ENCODE measurements around the gene JARID2.

DNA sequence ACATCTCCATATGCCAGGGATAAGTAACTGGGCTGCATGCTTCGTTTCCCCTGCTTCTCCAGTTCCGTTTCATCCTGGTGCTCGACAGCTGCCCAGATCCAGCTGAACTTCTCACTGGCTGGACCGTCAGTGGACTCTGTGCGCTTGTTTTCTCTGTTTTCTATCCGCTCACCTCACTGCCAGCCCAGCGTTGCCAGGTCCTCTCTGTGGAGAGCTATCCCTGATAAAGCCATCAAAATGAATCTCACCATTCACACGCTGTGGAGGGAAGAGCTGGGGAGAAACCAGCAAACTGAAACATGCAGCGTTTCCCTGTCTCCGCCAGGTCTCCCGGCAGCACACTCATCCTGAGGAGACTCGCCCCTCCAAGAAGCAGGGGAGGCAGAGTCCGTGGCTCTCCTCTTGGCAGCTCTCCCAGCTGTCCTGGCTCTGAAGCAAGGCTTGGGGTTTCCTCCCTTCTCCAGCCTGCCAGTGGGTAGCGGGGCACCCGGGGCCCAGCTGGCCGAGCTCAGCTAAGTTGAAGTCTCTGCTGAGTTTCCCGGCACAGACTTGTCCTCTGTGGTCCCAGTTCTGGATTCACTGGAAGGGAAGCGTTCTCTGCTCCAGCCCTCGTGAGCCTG, 256.1 kb downstream of the JARID2 start:
- TF ChIP-seq, protein P1, sequence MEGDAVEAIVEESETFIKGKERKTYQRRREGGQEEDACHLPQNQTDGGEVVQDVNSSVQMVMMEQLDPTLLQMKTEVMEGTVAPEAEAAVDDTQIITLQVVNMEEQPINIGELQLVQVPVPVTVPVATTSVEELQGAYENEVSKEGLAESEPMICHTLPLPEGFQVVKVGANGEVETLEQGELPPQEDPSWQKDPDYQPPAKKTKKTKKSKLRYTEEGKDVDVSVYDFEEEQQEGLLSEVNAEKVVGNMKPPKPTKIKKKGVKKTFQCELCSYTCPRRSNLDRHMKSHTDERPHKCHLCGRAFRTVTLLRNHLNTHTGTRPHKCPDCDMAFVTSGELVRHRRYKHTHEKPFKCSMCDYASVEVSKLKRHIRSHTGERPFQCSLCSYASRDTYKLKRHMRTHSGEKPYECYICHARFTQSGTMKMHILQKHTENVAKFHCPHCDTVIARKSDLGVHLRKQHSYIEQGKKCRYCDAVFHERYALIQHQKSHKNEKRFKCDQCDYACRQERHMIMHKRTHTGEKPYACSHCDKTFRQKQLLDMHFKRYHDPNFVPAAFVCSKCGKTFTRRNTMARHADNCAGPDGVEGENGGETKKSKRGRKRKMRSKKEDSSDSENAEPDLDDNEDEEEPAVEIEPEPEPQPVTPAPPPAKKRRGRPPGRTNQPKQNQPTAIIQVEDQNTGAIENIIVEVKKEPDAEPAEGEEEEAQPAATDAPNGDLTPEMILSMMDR (IDR thresholded peaks at IDR 0.05) = no peak
- TF ChIP-seq EZH2phosphoT487 (IDR thresholded peaks at IDR 0.05) = no peak
- no peak for TF ChIP-seq EZH2 (IDR thresholded peaks at IDR 0.05)
